PC-3 (cell line): ENCODE data around the gene GPR37L1. TPM values are rescaled to one million over a fixed set of nuclear protein-coding genes. Genes with fewer than 3 reads are reported as not detected.

Experiments used
- ATAC-seq: fragments of 200-7000 bp; cut with Tn5 transposase; 2 replicates; pipeline ENCODE4 v1.9.1; 2020; ENCODE audit warnings: mild to moderate bottlenecking, moderate library complexity
- BruUV-seq: library from RNA; stranded (reverse); fragments of 400-500 nt; replicated peaks from 2 replicates; lab custom pipeline; 2021; lab: Mats Ljungman, UMichigan
- CTCF ChIA-PET: fragments of 300-600 bp; sonication (Branson Sonifier 250); formaldehyde crosslinking; loops from one replicate; lab custom pipeline; 2022; ENCODE audit warnings: antibody characterized with exemption; lab: Charles Lee
- POLR2A ChIA-PET: fragments of 300-600 bp; sonication (Branson Sonifier 250); formaldehyde crosslinking; loops from one replicate; lab custom pipeline; 2022; ENCODE audit warnings: antibody characterized with exemption; ENCODE audit not compliant: unreplicated experiment; lab: Charles Lee
- DNase-seq: peaks from one replicate; pipeline ENCODE4 v3.0.0-alpha.2; 2015
- H2AFZ ChIP-seq: fragments of 300-600 bp; sonication (generic); 2 replicates; pipeline ENCODE4 v1.6.0; 2016; ENCODE audit warnings: antibody characterized with exemption, low read length
- H3F3A ChIP-seq: fragments of 300-600 bp; sonication (generic); one replicate; pipeline ENCODE4 v1.6.0; 2017; ENCODE audit warnings: antibody characterized with exemption, low read length, control low read depth, mild to moderate bottlenecking; ENCODE audit not compliant: unreplicated experiment
- H3K27ac ChIP-seq: fragments of 300-600 bp; sonication (generic); 2 replicates; pipeline ENCODE4 v1.5.1; 2016; ENCODE audit warnings: mild to moderate bottlenecking, low read length
- H3K27me3 ChIP-seq: fragments of 300-600 bp; sonication (generic); 2 replicates; pipeline ENCODE4 v1.6.1; 2016; ENCODE audit warnings: low read length, mixed read lengths
- H3K36me3 ChIP-seq: fragments of 300-600 bp; sonication (generic); 2 replicates; pipeline ENCODE4 v1.6.1; 2016; ENCODE audit warnings: low read depth, mixed run types, low read length, mixed read lengths
- H3K4me1 ChIP-seq: fragments of 300-600 bp; sonication (generic); 2 replicates; pipeline ENCODE4 v1.5.1; 2016; ENCODE audit warnings: low read length; ENCODE audit not compliant: insufficient read depth
- H3K4me2 ChIP-seq: fragments of 300-600 bp; sonication (generic); 2 replicates; pipeline ENCODE4 v1.6.0; 2016; ENCODE audit warnings: low read length
- H3K4me3 ChIP-seq: fragments of 300-600 bp; sonication (generic); 2 replicates; pipeline ENCODE4 v1.5.1; 2016; ENCODE audit warnings: mild to moderate bottlenecking, low read length, mixed read lengths
- H3K79me2 ChIP-seq: fragments of 300-600 bp; sonication (generic); 2 replicates; pipeline ENCODE4 v1.6.1; 2017; ENCODE audit warnings: low read length, mixed read lengths
- H3K9ac ChIP-seq: fragments of 300-600 bp; sonication (generic); 2 replicates; pipeline ENCODE4 v1.6.0; 2016; ENCODE audit warnings: mild to moderate bottlenecking, low read length
- H3K9me2 ChIP-seq: fragments of 300-600 bp; sonication (generic); replicated peaks from 2 replicates; pipeline ENCODE4 v1.6.1; 2016; ENCODE audit warnings: mixed run types, low read length, mixed read lengths
- H3K9me3 ChIP-seq: fragments of 300-600 bp; sonication (generic); 2 replicates; pipeline ENCODE4 v1.6.1; 2016; ENCODE audit warnings: low read length, mixed read lengths
- H4K20me1 ChIP-seq: fragments of 300-600 bp; sonication (generic); 2 replicates; pipeline ENCODE4 v1.6.1; 2016; ENCODE audit warnings: low read length, mixed read lengths
- CTCF ChIP-seq: fragments of 300-600 bp; sonication (generic); conservative IDR thresholded peaks from 2 replicates; pipeline ENCODE4 v1.5.1; 2017; ENCODE audit warnings: antibody characterized with exemption, low read depth, mild to moderate bottlenecking, low read length
- EZH2 ChIP-seq: fragments of 300-600 bp; sonication (generic); IDR thresholded peaks from one replicate; pipeline ENCODE4 v1.6.1; 2017; ENCODE audit warnings: antibody characterized with exemption, mild to moderate bottlenecking, low read length; ENCODE audit not compliant: unreplicated experiment
- EZH2phosphoT487 ChIP-seq: fragments of 300-600 bp; sonication (generic); IDR thresholded peaks from 2 replicates; pipeline ENCODE4 v1.6.1; 2018; ENCODE audit warnings: mild to moderate bottlenecking, antibody characterized with exemption, low read length, borderline replicate concordance
- intact Hi-C: fragments of 100-400 bp; cut with micrococcal nuclease; formaldehyde crosslinking; loops from 2 replicates; pipeline ENCODE4 v1.9.0; 2023
- total RNA-seq: library from RNA; depleted of rRNA; stranded (reverse); fragments of >200 nt; gene quantifications from 2 replicates; pipeline ENCODE4 v1.2.3, GENCODE V29; 2014

Gene GPR37L1
- total RNA-seq, 1 experiment from 2014 or later, result 0.04 TPM

GRCh38 chr1:202146279-202146678, 23.6 kb downstream of the GPR37L1 start:
- ChIA-PET POLR2A (no interaction called here), CTCF (no interaction called here)
- BruUV-seq, result no TSS peak
- H3K27me3 ChIP-seq, result no peaks in the 10 kb centered on the region
- DNase-seq, result no peak
- no peaks in the 10 kb centered on the region for H3F3A ChIP-seq
- H3K4me2 ChIP-seq, result no peak overlapping the region
- no peaks in the 10 kb centered on the region for H3K9me3 ChIP-seq
- H2AFZ ChIP-seq, result no peak overlapping the region
- TF ChIP-seq EZH2 (no peak), CTCF (no peak), EZH2phosphoT487 (no peak)
- H3K4me3 ChIP-seq, result no peak overlapping the region
- no peaks in the 10 kb centered on the region for H3K36me3 ChIP-seq
- H3K27ac ChIP-seq, result no peak overlapping the region
- peaks cover 28% of the 10 kb centered on the region for H3K79me2 ChIP-seq
- H3K4me1 ChIP-seq, result peaks cover 14% of the 10 kb centered on the region; the same call in 1 of the 2 replicates
- no peaks in the 10 kb centered on the region for H3K9me2 ChIP-seq
- ATAC-seq, result no peak
- intact Hi-C loops, result no loop called here
- no peak overlapping the region for H3K9ac ChIP-seq
- H4K20me1 ChIP-seq, result no peaks in the 10 kb centered on the region

- Histone ChIP-seq H4K20me1 (no peaks in the 10 kb centered on the region), H3K27ac (no peak overlapping the region), H2AFZ (no peak overlapping the region), H3K9ac (no peak overlapping the region), H3K9me2 (no peaks in the 10 kb centered on the region), H3K79me2 (peaks cover 21% of the 10 kb centered on the region), H3K4me1 (peaks cover 14% of the 10 kb centered on the region; the same call in 1 of the 2 replicates), H3K36me3 (no peaks in the 10 kb centered on the region), H3K4me2 (no peak overlapping the region), H3K4me3 (no peak overlapping the region), H3K9me3 (no peaks in the 10 kb centered on the region), H3F3A (no peaks in the 10 kb centered on the region), H3K27me3 (no peaks in the 10 kb centered on the region)
- ChIA-PET POLR2A (no interaction called here), CTCF (no interaction called here)
- BruUV-seq, result no TSS peak
- ATAC-seq (no peak), DNase-seq (no peak)
- TF ChIP-seq EZH2phosphoT487, result no peak
- TF ChIP-seq EZH2, result no peak
- TF ChIP-seq CTCF, result no peak
- intact Hi-C loops, result no loop called here
These were observed 24.3 kb downstream of the GPR37L1 start for GRCh38 chr1:202146993-202147392.

GRCh38 chr1:202148391-202148790, 25.7 kb downstream of the GPR37L1 start:
- H2AFZ ChIP-seq, result no peak overlapping the region
- POLR2A ChIA-PET, result no interaction called here
- H3K79me2 ChIP-seq, result peaks cover 7% of the 10 kb centered on the region
- TF ChIP-seq CTCF (no peak), EZH2phosphoT487 (no peak)
- H3K36me3 ChIP-seq, result no peaks in the 10 kb centered on the region
- no peak overlapping the region for H3K4me3 ChIP-seq
- ATAC-seq, result no peak
- H3F3A ChIP-seq, result no peaks in the 10 kb centered on the region
- no peaks in the 10 kb centered on the region for H3K27me3 ChIP-seq
- no peaks in the 10 kb centered on the region for H3K9me2 ChIP-seq
- DNase-seq, result no peak
- no peak overlapping the region for H3K4me2 ChIP-seq
- H4K20me1 ChIP-seq, result no peaks in the 10 kb centered on the region
- no TSS peak for BruUV-seq
- H3K27ac ChIP-seq, result no peak overlapping the region
- intact Hi-C loops, result no loop called here
- H3K4me1 ChIP-seq, result peaks cover 8% of the 10 kb centered on the region; the same call in 1 of the 2 replicates
- no peaks in the 10 kb centered on the region for H3K9me3 ChIP-seq
- CTCF ChIA-PET, result no interaction called here
- no peak overlapping the region for H3K9ac ChIP-seq
